ENCODE results near the gene CBFB. TPM values are rescaled to one million over a fixed set of nuclear protein-coding genes. Genes with fewer than 3 reads are reported as not detected.
A peak's percentile ranks its signal among the peaks of the same experiment; 100 is the strongest.
"Not testable (repeated sequence)": the region's sequence is repeated elsewhere in the genome, so short reads cannot be mapped to it uniquely, and the experiment has no call there.

The CBFB gene
- total RNA-seq, result 10 to 100 TPM; 78.5 to 85.4 TPM
- 93.7 to 185 reads per million in 2 donors for total RNA-seq

GRCh38 chr16:67028696-67029253 lies at the start of gene CBFB:
Gene CBFB (plus strand): TSS chr16:67029149. CDS start chr16:67029408, 259 bp downstream.
- peak; percentile 88 for ATAC-seq
- Mint-ChIP-seq H3K4me1 (peaks cover 17% of the 10 kb centered on the region), H3K27me3 (no peaks in the 10 kb centered on the region), H3K36me3 (ENCODE audit: low read depth) (no peaks in the 10 kb centered on the region), H3K27ac (peak within 1 kb of the TSS; percentile 90), H3K4me3 (peak within 1 kb of the TSS; percentile 89)
- H3K9me3 ChIP-seq (ENCODE audit: control insufficient read depth, low read length, poor library complexity, severe bottlenecking), result no peaks in the 10 kb centered on the region
- DNase-seq, result peak; percentile 90 to 95 (median 93)

GRCh38 chr16:66983033-66983432 lies 45.9 kb upstream of the CBFB start:
- DNase-seq (no peak), ATAC-seq (no peak)
- H3K9me3 ChIP-seq (ENCODE audit: control insufficient read depth, low read length, poor library complexity, severe bottlenecking), result no peaks in the 10 kb centered on the region
- H3K27me3 Mint-ChIP-seq, result no peaks in the 10 kb centered on the region
- H3K36me3 Mint-ChIP-seq (ENCODE audit: low read depth), result no peaks in the 10 kb centered on the region
- H3K4me3 Mint-ChIP-seq, result no peak overlapping the region
- H3K4me1 Mint-ChIP-seq, result peaks cover 29% of the 10 kb centered on the region
- H3K27ac Mint-ChIP-seq, result no peak overlapping the region

GRCh38 chr16:66984892-66985311 lies 44.0 kb upstream of the CBFB start:
- ATAC-seq (peak; percentile 50), DNase-seq (no peak)
- Mint-ChIP-seq H3K27me3 (no peaks in the 10 kb centered on the region), H3K4me3 (peak overlapping the region; percentile 45), H3K36me3 (ENCODE audit: low read depth) (no peaks in the 10 kb centered on the region), H3K4me1 (peaks cover 29% of the 10 kb centered on the region), H3K27ac (peak overlapping the region; percentile 96)
- no peaks in the 10 kb centered on the region for H3K9me3 ChIP-seq (ENCODE audit: control insufficient read depth, low read length, poor library complexity, severe bottlenecking)

DNA sequence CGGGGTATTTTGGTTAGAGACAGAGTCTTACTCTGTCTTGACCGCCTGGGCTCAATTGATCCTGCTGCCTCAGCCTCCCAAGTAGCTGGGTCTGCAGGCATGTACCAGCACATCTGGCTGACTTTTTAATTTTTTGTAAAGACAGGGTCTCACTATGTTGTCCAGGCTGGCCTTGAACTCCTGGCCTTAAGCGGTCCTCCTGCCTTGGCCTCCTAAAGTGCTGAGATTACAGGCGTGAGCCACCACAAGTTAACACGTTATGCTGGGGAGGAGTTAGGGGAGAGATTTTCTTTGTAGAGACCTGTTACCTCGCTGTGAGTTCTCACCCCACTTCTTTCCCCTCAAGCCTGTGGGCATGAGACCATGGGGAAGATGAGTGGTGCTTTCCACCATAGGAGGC lies 42.4 kb upstream of the CBFB start:
- peaks cover 29% of the 10 kb centered on the region for H3K4me1 Mint-ChIP-seq
- no peak overlapping the region for H3K4me3 Mint-ChIP-seq
- DNase-seq, result no peak
- no peaks in the 10 kb centered on the region for H3K27me3 Mint-ChIP-seq
- ATAC-seq, result no peak
- H3K9me3 ChIP-seq (ENCODE audit: control insufficient read depth, low read length, poor library complexity, severe bottlenecking), result no peaks in the 10 kb centered on the region
- no peaks in the 10 kb centered on the region for H3K36me3 Mint-ChIP-seq (ENCODE audit: low read depth)
- H3K27ac Mint-ChIP-seq, result no peak overlapping the region

DNA sequence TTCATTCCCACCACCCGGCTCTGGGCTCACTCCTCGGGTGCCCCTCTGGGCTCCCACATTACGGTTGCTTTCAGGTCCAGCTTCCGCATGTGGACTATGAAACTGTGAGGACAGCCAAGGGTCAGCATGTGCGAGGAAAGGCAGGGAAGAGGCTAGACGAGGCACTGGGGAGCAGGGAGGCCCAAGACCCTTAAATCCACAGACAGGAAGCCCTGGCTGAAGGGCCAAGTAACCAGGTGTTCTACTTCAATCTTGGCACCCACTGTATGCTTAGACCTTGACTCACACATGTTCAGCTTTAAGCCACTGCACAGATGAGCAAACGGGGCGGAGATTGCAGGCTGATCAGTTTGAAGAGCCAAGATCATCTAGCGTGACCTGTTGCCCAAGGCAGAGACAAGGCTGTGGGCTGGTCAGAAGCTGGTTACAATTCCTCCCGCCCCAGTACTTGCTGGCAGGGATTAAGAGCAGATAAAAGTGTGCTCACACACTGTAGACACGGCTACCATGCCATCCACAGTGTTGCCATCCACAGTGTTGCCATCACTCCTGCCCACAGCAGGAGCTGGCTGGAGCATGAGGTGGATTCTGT lies 40.7 kb upstream of the CBFB start, which contains the start of gene CES4A:
Gene CES4A, plus strand, starts transcription at position 393 of the 592 bp plus-strand sequence. Its CDS starts 184 bp downstream, at position 577.
- Mint-ChIP-seq H3K27ac (no peak within 1 kb of the TSS), H3K27me3 (no peaks in the 10 kb centered on the region), H3K36me3 (ENCODE audit: low read depth) (no peaks in the 10 kb centered on the region), H3K4me3 (no peak within 1 kb of the TSS), H3K4me1 (peaks cover 25% of the 10 kb centered on the region)
- H3K9me3 ChIP-seq (ENCODE audit: control insufficient read depth, low read length, poor library complexity, severe bottlenecking), result no peaks in the 10 kb centered on the region
- ATAC-seq (no peak), DNase-seq (no peak)

- Mint-ChIP-seq H3K27me3 (no peaks in the 10 kb centered on the region), H3K4me3 (no peak overlapping the region), H3K27ac (peak overlapping the region; percentile 21), H3K36me3 (ENCODE audit: low read depth) (no peaks in the 10 kb centered on the region), H3K4me1 (peaks cover 4% of the 10 kb centered on the region)
- ATAC-seq (no peak), DNase-seq (no peak)
- H3K9me3 ChIP-seq (ENCODE audit: control insufficient read depth, low read length, poor library complexity, severe bottlenecking), result no peaks in the 10 kb centered on the region
These were observed 37.3 kb upstream of the CBFB start for GRCh38 chr16:66991545-66992077.

- not testable (repeated sequence) for ATAC-seq; H3K27me3 Mint-ChIP-seq; H3K27ac Mint-ChIP-seq; H3K9me3 ChIP-seq (ENCODE audit: control insufficient read depth, low read length, poor library complexity, severe bottlenecking); H3K4me1 Mint-ChIP-seq; DNase-seq; H3K36me3 Mint-ChIP-seq (ENCODE audit: low read depth); H3K4me3 Mint-ChIP-seq
These were observed 35.4 kb upstream of the CBFB start for GRCh38 chr16:66993558-66993957.

DNA sequence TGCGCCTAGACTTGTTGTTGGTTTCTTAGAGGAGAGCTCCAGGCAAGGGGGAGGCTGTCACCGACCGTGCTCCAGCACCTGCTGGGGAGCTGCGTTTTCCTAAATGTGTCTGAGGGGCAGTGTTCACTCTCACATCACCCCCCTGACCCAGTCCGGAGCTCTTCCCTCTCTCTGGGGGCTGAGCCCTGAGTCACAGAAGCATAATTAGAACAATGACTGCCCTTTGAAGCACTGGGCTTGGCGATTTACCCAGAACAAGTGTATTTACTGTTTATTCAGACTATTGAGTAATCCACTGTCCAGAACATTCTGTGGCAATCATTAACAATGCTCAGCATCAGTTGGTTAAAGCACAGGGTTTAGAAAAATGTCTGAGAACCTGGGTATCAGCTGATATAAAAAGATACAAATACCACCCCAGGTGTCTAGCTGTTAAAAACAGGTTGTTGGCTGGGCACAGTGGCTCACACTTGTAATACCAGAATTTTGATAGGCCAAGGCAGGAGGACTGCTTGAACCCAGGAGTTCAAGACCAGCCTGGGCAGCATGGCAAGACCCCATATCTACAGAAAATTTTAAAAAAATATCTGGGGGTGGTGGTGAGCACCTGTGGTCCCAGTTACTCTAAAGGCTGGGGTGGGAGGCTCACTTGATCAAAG lies 32.5 kb upstream of the CBFB start:
- no peak for DNase-seq
- Mint-ChIP-seq H3K4me1 (peaks cover 11% of the 10 kb centered on the region), H3K27me3 (no peaks in the 10 kb centered on the region), H3K27ac (no peak overlapping the region), H3K36me3 (ENCODE audit: low read depth) (no peaks in the 10 kb centered on the region), H3K4me3 (no peak overlapping the region)
- no peaks in the 10 kb centered on the region for H3K9me3 ChIP-seq (ENCODE audit: control insufficient read depth, low read length, poor library complexity, severe bottlenecking)
- no peak for ATAC-seq

DNA sequence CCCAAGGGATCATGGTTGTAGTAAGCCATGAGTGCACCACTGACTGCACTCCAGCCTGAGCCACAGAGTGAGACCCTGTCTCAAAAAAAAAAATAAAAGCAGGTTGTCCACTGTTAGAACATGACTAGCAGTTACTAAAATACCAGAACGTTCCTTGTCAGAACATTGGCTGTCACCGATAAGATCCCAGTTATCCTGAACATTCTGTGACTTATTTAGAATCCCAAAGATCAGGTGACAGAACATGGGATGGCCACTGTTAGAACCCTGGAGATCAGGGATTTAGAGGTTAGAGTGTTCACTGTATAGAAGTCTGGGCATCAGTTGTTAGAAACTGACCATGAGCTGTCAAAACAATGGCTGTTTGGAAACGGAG lies 32.0 kb upstream of the CBFB start:
- Mint-ChIP-seq H3K4me1 (peaks cover 16% of the 10 kb centered on the region), H3K27ac (peak overlapping the region; percentile 19), H3K36me3 (ENCODE audit: low read depth) (no peaks in the 10 kb centered on the region), H3K4me3 (no peak overlapping the region), H3K27me3 (no peaks in the 10 kb centered on the region)
- no peaks in the 10 kb centered on the region for H3K9me3 ChIP-seq (ENCODE audit: control insufficient read depth, low read length, poor library complexity, severe bottlenecking)
- no peak for DNase-seq
- ATAC-seq, result no peak

DNA sequence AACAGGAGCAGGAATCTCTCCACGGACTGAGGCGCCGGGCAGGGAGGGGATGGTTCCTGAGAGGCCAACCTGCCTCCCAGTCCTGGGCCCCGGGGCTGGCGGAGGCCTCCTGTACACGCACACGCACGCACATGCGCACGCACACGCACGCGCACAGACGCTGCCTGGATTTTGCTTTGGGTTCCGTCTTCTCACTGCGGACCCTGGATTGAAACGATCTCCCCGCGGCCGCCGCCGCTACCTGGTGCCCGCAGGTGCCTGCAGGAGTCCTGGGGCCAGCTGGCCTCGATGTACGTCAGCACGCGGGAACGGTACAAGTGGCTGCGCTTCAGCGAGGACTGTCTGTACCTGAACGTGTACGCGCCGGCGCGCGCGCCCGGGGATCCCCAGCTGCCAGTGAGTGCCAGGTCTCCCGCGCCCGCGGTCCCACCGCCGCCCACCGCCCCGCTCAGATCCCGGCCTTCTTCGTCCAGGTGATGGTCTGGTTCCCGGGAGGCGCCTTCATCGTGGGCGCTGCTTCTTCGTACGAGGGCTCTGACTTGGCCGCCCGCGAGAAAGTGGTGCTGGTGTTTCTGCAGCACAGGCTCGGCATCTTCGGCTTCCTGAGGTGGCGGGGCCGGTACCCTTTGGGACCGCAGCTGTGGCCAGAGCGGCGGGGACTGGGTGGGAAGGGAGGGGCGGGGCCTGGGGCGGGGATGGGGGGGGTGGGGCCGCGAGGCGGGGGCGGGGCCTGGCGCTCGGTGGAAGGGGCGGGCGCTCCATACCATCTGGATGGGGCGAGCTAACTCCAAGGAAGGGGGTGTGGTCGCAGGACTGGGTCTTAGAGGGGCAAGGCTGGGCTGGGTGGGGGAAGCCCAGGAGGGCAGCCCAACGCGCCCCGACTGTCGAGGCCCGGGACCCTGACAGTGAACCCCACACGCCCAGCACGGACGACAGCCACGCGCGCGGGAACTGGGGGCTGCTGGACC lies 28.3 kb upstream of the CBFB start:
- Mint-ChIP-seq H3K4me3 (peak overlapping the region; percentile 88), H3K4me1 (peaks cover 20% of the 10 kb centered on the region), H3K27ac (peak overlapping the region; percentile 85), H3K27me3 (no peaks in the 10 kb centered on the region), H3K36me3 (ENCODE audit: low read depth) (no peaks in the 10 kb centered on the region)
- DNase-seq (peak; percentile 44 to 54 (median 46)), ATAC-seq (peak; percentile 84)
- no peaks in the 10 kb centered on the region for H3K9me3 ChIP-seq (ENCODE audit: control insufficient read depth, low read length, poor library complexity, severe bottlenecking)

DNA sequence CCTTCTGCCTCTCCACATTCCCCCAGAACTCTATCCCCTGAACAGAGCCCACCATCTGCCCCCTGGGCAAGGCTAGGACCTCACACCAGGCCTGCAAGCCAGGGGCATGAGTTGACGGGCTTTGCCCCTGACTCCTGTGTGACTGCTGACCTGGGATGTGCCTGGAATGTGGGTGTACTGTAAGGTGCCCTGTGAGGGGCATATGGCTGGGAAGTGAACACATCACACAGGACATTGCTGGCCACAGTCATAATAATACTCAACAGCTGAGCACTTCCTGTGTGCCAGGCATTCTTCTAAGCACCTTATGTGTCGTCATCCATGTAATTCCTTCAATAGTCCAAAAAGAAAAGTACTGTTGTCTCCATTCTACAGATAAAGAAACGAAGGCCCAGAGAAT lies 27.2 kb upstream of the CBFB start:
- Mint-ChIP-seq H3K27me3 (no peaks in the 10 kb centered on the region), H3K27ac (peak overlapping the region; percentile 76), H3K4me1 (peaks cover 20% of the 10 kb centered on the region), H3K36me3 (ENCODE audit: low read depth) (no peaks in the 10 kb centered on the region), H3K4me3 (peak overlapping the region; percentile 88)
- no peak for ATAC-seq
- H3K9me3 ChIP-seq (ENCODE audit: control insufficient read depth, low read length, poor library complexity, severe bottlenecking), result no peaks in the 10 kb centered on the region
- DNase-seq, result no peak

DNA sequence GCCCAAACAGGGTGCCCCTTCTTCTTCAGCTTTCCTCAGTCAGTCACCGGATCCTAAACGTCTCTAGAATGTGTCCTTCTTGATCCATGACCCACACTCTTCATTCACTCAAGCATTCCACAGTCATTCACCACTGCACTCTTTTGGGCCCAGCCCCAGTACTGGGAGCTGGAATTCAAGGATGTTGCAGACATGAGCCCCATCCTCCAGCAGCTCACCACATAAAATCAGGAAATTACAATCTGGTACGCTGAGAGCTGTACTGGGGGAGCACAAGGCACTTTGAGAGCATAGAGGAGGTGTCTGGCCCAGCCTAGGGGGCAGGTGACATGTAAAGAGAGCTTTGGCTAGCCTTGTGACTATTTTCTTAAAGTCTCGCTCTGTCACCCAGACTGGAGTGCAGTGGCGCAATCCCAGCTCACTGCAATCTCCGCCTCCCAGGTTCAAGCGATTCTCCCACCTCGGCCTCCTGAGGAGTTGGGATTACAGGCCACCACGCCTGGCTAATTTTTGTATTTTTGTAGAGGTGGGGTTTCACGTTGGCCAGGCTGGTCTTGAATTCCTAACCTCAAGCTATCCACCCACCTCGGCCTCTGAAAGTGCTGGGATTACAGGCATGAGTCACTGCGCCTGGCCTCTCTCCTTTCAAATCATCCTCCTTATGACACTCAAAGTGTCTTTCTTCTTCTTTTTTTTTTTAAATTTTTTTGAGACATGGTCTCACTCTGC lies 21.9 kb upstream of the CBFB start:
- no peaks in the 10 kb centered on the region for H3K9me3 ChIP-seq (ENCODE audit: control insufficient read depth, low read length, poor library complexity, severe bottlenecking)
- no peak for ATAC-seq
- no peak for DNase-seq
- Mint-ChIP-seq H3K27ac (peak overlapping the region; percentile 66), H3K36me3 (ENCODE audit: low read depth) (no peaks in the 10 kb centered on the region), H3K4me3 (no peak overlapping the region), H3K4me1 (peaks cover 5% of the 10 kb centered on the region), H3K27me3 (no peaks in the 10 kb centered on the region)
